ENCODE data around the gene C19orf81.

DNA sequence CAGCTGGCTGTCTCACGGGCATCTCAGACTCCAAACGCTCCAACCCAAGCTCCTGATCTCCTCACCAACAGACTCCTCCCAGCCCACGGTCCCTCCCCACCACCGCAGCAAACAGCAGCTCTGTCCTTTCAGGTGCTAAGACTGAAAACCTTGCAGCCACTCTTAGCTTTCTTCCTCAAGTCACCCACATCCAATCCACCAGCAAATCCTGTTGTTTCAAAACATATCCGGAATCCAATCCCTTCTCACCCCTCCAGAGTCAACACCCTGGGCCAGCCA is 20.8 kb downstream of the C19orf81 start:
- TF ChIP-seq, protein P1, sequence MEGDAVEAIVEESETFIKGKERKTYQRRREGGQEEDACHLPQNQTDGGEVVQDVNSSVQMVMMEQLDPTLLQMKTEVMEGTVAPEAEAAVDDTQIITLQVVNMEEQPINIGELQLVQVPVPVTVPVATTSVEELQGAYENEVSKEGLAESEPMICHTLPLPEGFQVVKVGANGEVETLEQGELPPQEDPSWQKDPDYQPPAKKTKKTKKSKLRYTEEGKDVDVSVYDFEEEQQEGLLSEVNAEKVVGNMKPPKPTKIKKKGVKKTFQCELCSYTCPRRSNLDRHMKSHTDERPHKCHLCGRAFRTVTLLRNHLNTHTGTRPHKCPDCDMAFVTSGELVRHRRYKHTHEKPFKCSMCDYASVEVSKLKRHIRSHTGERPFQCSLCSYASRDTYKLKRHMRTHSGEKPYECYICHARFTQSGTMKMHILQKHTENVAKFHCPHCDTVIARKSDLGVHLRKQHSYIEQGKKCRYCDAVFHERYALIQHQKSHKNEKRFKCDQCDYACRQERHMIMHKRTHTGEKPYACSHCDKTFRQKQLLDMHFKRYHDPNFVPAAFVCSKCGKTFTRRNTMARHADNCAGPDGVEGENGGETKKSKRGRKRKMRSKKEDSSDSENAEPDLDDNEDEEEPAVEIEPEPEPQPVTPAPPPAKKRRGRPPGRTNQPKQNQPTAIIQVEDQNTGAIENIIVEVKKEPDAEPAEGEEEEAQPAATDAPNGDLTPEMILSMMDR (IDR thresholded peaks at IDR 0.05), result no peak
- no peak for TF ChIP-seq POLR2A (IDR thresholded peaks at IDR 0.05)
